AG08395 (cell line): ENCODE results near the gene PTPRF.

Source experiments
- DNase-seq: peaks from one replicate; pipeline ENCODE4 v3.0.0; 2012; ENCODE audit warnings: mixed read lengths, low spot score

Gene PTPRF

DNA sequence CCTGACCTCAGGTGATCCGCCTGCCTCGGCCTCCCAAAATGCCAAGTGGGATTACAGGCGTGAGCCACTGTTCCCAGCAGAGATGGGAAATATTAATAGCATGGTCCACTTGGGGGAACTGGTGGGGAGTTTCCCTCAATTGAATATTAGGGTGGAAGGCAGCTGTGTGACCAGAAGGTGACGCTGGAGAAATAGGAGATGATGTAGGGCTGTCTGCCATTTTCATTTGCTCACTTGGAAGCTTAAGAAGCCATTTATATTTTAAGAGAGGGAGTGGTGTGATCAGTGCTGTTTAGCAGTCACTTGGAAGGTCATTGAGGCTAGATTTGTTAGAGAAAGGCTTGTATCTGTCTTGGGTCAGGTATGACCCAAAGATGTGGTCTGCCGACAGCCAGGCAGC, 139.2 kb downstream of the PTPRF start:
- DNase-seq: no peak

- no peak for DNase-seq
Measured at GRCh38 chr1:43671193-43671592, 140.5 kb downstream of the PTPRF start.

DNA sequence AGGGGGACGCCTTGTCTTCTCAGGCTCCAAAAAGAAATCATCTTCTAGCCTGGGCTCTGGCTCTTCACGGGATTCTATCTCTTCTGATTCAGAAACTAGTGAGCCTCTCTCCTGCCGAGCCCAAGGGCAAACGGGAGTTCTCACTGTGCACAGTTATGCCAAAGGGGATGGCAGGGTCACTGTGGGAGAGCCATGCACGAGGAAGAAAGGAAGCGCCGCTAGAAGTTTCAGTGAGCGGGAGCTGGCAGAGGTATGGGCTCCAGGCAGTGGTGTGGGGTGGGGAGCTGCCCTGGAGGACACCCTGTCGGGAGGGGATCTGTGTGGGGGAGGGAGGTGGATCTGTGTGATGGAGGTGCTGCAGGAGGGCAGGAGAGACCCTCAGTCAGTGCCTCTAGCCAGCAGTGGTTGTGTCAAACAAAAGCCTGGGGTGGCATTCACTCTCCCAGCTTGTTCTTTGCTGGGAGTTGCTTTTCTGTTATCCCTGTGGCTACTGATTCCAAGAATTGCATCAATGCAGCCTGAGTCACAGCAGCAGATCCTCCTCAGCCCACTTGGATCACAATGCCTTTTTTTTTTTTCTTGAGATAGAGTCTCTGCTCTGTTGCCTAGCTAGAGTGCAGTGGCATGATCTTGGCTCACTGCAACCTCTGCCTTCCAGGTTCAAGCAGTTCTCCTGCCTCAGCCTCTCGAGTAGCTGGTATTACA, 141.1 kb downstream of the PTPRF start:
- peak; percentile 94 for DNase-seq

DNA sequence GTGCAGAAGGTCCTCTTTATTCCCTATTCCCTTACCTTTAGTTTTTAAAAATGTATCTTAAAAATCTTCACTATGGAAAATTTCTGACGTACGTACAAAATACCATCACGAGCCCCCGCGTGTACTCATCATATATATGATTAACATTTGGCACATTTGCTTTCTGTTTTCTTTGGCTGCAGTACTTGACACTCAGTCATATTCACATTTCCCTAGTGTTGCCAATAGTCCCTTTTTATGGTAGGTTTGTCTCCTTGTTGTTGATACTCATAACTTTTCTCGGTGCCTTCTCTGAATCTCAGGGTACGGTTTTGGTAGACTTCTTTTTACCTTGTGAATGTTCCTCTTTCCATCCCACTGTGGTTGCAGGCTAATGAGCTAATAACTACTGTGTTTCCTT, 142.6 kb downstream of the PTPRF start:
- no peak for DNase-seq
